MM.1S (cell line): ENCODE data around the gene KRT12.

Experiments
- DNase-seq: peaks from one replicate; pipeline ENCODE4 v3.0.0-alpha.2; 2015
- H2AFZ ChIP-seq: fragments of 300-600 bp; sonication (generic); 2 replicates; pipeline ENCODE4 v1.6.0; 2016; ENCODE audit warnings: antibody characterized with exemption, low read length
- H3F3A ChIP-seq: fragments of 300-600 bp; sonication (generic); 2 replicates; pipeline ENCODE4 v1.6.1; 2016; ENCODE audit warnings: mild to moderate bottlenecking, antibody characterized with exemption, low read length, moderate library complexity, mixed read lengths; ENCODE audit not compliant: insufficient read depth
- H3K27ac ChIP-seq: fragments of 300-600 bp; sonication (generic); 2 replicates; pipeline ENCODE4 v1.5.1; 2016; ENCODE audit warnings: mild to moderate bottlenecking, low read length
- H3K27me3 ChIP-seq: fragments of 300-600 bp; sonication (generic); replicated peaks from 2 replicates; pipeline ENCODE4 v1.6.0; 2016; ENCODE audit warnings: low read length; ENCODE audit not compliant: insufficient read depth
- H3K36me3 ChIP-seq: fragments of 300-600 bp; sonication (generic); replicated peaks from 2 replicates; pipeline ENCODE4 v1.6.1; 2016; ENCODE audit warnings: mild to moderate bottlenecking, low read length, mixed read lengths; ENCODE audit not compliant: insufficient read depth
- H3K4me1 ChIP-seq: fragments of 300-600 bp; sonication (generic); 2 replicates; pipeline ENCODE4 v1.6.1; 2016; ENCODE audit warnings: low read length, mixed read lengths
- H3K4me2 ChIP-seq: fragments of 300-600 bp; sonication (generic); 2 replicates; pipeline ENCODE4 v1.6.0; 2016; ENCODE audit warnings: low read depth, low read length
- H3K4me3 ChIP-seq: fragments of 300-600 bp; sonication (generic); 2 replicates; pipeline ENCODE4 v1.5.1; 2016; ENCODE audit warnings: low read length, mixed read lengths
- H3K79me2 ChIP-seq: fragments of 300-600 bp; sonication (generic); 2 replicates; pipeline ENCODE4 v1.6.1; 2016; ENCODE audit warnings: mixed run types, low read length, mixed read lengths
- H3K9ac ChIP-seq: fragments of 300-600 bp; sonication (generic); 2 replicates; pipeline ENCODE4 v1.6.1; 2016; ENCODE audit warnings: low read length, mixed read lengths
- H3K9me2 ChIP-seq: fragments of 300-600 bp; sonication (generic); replicated peaks from 2 replicates; pipeline ENCODE4 v1.6.1; 2016; ENCODE audit warnings: mild to moderate bottlenecking, low read length, mixed read lengths; ENCODE audit not compliant: insufficient read depth
- H3K9me3 ChIP-seq: fragments of 300-600 bp; sonication (generic); replicated peaks from 2 replicates; pipeline ENCODE4 v1.6.1; 2016; ENCODE audit warnings: mild to moderate bottlenecking, low read length, mixed read lengths; ENCODE audit not compliant: insufficient read depth
- H4K20me1 ChIP-seq: fragments of 300-600 bp; sonication (generic); 2 replicates; pipeline ENCODE4 v1.6.1; 2016; ENCODE audit warnings: mild to moderate bottlenecking, low read length, moderate library complexity, mixed read lengths; ENCODE audit not compliant: insufficient read depth
- EZH2 ChIP-seq: fragments of 300-600 bp; sonication (generic); optimal IDR thresholded peaks from 2 replicates; pipeline ENCODE3; 2017; ENCODE audit warnings: low read depth, mild to moderate bottlenecking, antibody characterized with exemption, low read length, mixed read lengths
- EZH2phosphoT487 ChIP-seq: fragments of 300-600 bp; sonication (generic); IDR thresholded peaks from 2 replicates; pipeline ENCODE4 v1.6.1; 2018; ENCODE audit warnings: antibody characterized with exemption, low read length
- TF ChIP-seq, protein P1 (sequence below): fragments of 300-600 bp; sonication (generic); IDR thresholded peaks from 2 replicates; pipeline ENCODE4 v1.5.1; 2016; ENCODE audit warnings: antibody characterized with exemption, low read length, mixed read lengths

Gene KRT12

DNA sequence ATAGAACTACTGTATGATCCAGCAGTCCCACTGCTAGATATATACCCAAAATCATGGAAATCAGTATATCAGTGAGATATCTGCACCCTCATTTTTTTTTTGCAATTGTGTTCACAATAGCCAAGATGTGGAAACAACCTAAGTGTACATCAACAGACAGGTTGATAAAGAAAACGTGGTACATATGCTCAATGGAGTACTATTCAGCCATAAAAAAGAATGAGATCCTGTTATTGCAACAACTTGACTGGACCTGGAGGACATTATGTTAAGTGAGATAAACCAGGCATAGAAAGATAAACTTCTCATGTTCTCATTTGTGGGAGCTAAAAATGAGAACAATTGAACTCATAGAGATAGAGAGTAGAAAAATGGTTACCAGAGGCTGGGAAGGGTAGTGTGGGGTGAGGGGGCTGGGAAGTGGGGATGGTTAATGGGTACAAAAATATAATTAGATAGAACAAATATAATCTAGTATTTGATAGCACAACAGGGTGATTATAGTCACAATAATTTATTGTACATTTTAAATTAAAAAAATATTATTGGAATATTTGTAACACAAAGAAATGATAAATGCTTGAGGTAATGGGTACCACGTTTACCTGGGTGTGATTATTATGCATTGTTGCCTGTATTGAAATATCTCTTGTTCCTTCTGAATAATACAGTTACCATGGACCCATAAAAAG lies 36.8 kb downstream of the KRT12 start:
- Histone ChIP-seq H4K20me1 (no peaks in the 10 kb centered on the region), H2AFZ (no peak overlapping the region), H3K27me3 (no peaks in the 10 kb centered on the region), H3K4me1 (no peaks in the 10 kb centered on the region), H3K27ac (no peak overlapping the region), H3K79me2 (no peaks in the 10 kb centered on the region), H3K4me2 (no peak overlapping the region), H3K9me3 (no peaks in the 10 kb centered on the region), H3K9me2 (no peaks in the 10 kb centered on the region), H3F3A (no peaks in the 10 kb centered on the region), H3K4me3 (no peak overlapping the region), H3K36me3 (no peaks in the 10 kb centered on the region), H3K9ac (no peak overlapping the region)
- TF ChIP-seq EZH2 (no peak), EZH2phosphoT487 (no peak)
- TF ChIP-seq, protein P1, sequence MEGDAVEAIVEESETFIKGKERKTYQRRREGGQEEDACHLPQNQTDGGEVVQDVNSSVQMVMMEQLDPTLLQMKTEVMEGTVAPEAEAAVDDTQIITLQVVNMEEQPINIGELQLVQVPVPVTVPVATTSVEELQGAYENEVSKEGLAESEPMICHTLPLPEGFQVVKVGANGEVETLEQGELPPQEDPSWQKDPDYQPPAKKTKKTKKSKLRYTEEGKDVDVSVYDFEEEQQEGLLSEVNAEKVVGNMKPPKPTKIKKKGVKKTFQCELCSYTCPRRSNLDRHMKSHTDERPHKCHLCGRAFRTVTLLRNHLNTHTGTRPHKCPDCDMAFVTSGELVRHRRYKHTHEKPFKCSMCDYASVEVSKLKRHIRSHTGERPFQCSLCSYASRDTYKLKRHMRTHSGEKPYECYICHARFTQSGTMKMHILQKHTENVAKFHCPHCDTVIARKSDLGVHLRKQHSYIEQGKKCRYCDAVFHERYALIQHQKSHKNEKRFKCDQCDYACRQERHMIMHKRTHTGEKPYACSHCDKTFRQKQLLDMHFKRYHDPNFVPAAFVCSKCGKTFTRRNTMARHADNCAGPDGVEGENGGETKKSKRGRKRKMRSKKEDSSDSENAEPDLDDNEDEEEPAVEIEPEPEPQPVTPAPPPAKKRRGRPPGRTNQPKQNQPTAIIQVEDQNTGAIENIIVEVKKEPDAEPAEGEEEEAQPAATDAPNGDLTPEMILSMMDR = no peak
- DNase-seq = no peak

DNA sequence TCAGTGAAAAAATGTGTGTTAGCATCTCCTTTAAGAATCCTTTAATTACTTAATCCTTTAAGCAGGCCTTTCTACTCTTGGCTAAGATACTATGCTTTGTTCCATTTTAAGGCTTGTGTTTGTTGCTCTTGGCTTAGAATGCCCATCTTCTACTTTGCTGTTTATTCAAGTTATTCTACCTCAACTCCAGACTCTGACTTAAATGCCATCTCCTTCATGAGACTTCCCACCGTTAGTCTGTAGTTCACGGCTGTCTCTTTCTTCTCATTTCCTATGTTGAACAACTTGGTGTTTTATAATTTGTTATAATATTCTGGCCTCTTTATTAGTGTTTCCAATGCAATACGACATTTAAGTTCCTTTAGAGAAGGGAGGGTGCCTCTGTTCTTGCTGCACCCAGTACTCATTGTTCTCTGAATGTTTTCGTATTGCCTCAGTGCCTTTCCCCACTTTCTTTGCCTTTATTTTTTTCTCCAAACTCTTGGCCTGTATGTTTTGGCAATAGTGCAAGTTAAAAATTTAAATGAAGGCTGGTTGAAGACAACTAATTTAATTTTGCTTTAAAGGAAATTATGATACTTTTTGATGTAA lies 38.5 kb downstream of the KRT12 start:
- H3K9ac ChIP-seq = no peak overlapping the region
- no peaks in the 10 kb centered on the region for H3K9me2 ChIP-seq
- no peak overlapping the region for H3K4me2 ChIP-seq
- H3K9me3 ChIP-seq = no peaks in the 10 kb centered on the region
- no peak overlapping the region for H3K27ac ChIP-seq
- no peaks in the 10 kb centered on the region for H3K36me3 ChIP-seq
- 0 out of 2 replicates have a peak, but pooled peaks cover 5% of the 10 kb centered on the region for H3K4me1 ChIP-seq
- no peaks in the 10 kb centered on the region for H3F3A ChIP-seq
- no peaks in the 10 kb centered on the region for H3K27me3 ChIP-seq
- no peak overlapping the region for H3K4me3 ChIP-seq
- H2AFZ ChIP-seq = no peak overlapping the region
- no peaks in the 10 kb centered on the region for H4K20me1 ChIP-seq
- no peaks in the 10 kb centered on the region for H3K79me2 ChIP-seq
- DNase-seq = no peak
- TF ChIP-seq EZH2phosphoT487 (no peak), EZH2 (no peak)
- TF ChIP-seq, protein P1 = no peak

DNA sequence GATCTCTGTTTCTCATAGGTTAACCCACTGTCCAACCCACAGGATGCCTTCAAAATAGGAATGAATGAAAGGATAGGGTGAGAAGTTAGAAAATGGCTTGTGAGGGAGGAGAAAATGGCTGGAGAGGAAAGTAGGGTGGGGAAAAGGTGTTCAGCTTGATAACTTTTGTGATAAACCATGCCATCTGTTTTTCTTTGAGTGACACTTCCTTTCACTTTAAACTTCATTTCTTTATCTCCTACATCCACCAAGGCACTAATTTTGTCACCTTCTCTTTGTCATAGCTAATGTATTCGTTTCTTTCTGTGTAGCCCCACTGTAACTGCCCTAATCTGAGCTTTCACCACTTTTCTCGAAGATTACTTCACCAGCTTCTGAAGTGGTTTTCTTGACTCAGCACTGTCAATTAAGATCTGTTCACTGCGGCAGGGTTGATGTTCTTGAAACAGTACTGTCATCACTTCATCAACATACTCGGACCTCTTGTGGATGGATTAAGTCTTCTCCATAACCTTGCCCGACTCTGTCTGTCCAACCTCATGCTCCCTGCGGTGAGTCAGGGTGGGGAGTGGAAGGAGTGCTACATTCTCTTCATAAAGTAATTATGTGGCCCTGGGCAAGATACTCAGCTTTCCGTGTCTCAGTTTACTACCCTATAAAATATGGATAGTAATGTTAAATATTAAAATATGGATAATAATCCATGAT lies 39.1 kb downstream of the KRT12 start:
- 0 out of 2 replicates have a peak, but pooled peaks cover 5% of the 10 kb centered on the region for H3K4me1 ChIP-seq
- no peak for DNase-seq
- H4K20me1 ChIP-seq = no peaks in the 10 kb centered on the region
- H3K4me3 ChIP-seq = no peak overlapping the region
- no peak overlapping the region for H3K9ac ChIP-seq
- H2AFZ ChIP-seq = no peak overlapping the region
- no peaks in the 10 kb centered on the region for H3K79me2 ChIP-seq
- no peaks in the 10 kb centered on the region for H3K27me3 ChIP-seq
- H3F3A ChIP-seq = no peaks in the 10 kb centered on the region
- H3K36me3 ChIP-seq = no peaks in the 10 kb centered on the region
- H3K9me2 ChIP-seq = no peaks in the 10 kb centered on the region
- no peak overlapping the region for H3K4me2 ChIP-seq
- no peak for TF ChIP-seq EZH2
- TF ChIP-seq, protein P1 = no peak
- no peak for TF ChIP-seq EZH2phosphoT487
- H3K27ac ChIP-seq = no peak overlapping the region
- H3K9me3 ChIP-seq = no peaks in the 10 kb centered on the region
